Sigmoid colon (tissue), 4 donors: ENCODE data around the gene BBS1.

Experiments
- EP300 ChIP-seq, 4 donors: sonication (generic); formaldehyde crosslinking; IDR thresholded peaks; one replicate each; pipeline ENCODE4 v1.6.1; 2017; ENCODE audit warnings: antibody characterized with exemption in 4 of 4
- POLR2AphosphoS5 ChIP-seq, 4 donors: sonication (generic); formaldehyde crosslinking; IDR thresholded peaks; one replicate each; pipeline ENCODE4 v1.6.1; 2017; ENCODE audit warnings: antibody characterized with exemption in 4 of 4
- TF ChIP-seq, protein P1 (sequence below), 4 experiments: fragments of 450-650 bp in 3 of 4; fragments of 200-600 bp in 1 of 4; IDR thresholded peaks; one replicate each; pipeline ENCODE4 v1.5.1; 2016 to 2019; ENCODE audit warnings: antibody characterized with exemption in 4 of 4, mild to moderate bottlenecking in 3 of 4, moderate library complexity in 2 of 4

DNA sequence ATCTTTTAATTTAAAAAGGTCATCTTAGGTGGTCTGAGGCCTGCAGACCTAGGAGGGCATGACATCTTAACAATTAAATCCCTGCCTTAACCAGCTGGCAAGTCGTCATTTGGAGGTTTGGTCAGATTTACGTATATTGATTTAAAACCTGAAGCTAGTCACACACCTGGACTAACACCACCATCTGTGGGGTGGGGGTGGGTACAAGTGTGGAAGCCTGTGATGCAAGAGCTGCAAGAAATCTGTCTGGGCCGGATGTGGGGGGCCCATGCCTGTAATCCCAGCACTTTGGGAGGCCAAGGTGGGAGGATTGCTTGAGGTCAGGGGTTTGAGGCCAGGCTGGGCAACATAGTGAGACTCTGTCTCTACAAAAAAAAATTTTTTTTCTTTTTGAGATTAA lies 70.8 kb downstream of the BBS1 start:
- TF ChIP-seq EP300 (IDR thresholded peaks at IDR 0.05) (no peak), POLR2AphosphoS5 (IDR thresholded peaks at IDR 0.05) (no peak)
- TF ChIP-seq, protein P1, sequence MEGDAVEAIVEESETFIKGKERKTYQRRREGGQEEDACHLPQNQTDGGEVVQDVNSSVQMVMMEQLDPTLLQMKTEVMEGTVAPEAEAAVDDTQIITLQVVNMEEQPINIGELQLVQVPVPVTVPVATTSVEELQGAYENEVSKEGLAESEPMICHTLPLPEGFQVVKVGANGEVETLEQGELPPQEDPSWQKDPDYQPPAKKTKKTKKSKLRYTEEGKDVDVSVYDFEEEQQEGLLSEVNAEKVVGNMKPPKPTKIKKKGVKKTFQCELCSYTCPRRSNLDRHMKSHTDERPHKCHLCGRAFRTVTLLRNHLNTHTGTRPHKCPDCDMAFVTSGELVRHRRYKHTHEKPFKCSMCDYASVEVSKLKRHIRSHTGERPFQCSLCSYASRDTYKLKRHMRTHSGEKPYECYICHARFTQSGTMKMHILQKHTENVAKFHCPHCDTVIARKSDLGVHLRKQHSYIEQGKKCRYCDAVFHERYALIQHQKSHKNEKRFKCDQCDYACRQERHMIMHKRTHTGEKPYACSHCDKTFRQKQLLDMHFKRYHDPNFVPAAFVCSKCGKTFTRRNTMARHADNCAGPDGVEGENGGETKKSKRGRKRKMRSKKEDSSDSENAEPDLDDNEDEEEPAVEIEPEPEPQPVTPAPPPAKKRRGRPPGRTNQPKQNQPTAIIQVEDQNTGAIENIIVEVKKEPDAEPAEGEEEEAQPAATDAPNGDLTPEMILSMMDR (IDR thresholded peaks at IDR 0.05): no peak
